A549 (cell line): ENCODE data around the gene FGF2.
"Not testable (repeated sequence)": the region's sequence is repeated elsewhere in the genome, so short reads cannot be mapped to it uniquely, and the experiment has no call there.

ENCODE experiments used
- EP300 ChIP-seq, 2 experiments: fragments of >200 bp; sonication (Bioruptor Twin); formaldehyde crosslinking; IDR thresholded peaks; 2 replicates in 1 of 2; 3 replicates in 1 of 2; pipeline ENCODE4 v1.6.1; 2016 to 2017
- JUNB ChIP-seq: fragments of >200 bp; sonication (Bioruptor Twin); formaldehyde crosslinking; IDR thresholded peaks from 2 replicates; pipeline ENCODE4 v1.6.1; 2016
- NPAS2 ChIP-seq: fragments of 250-450 bp; sonication (Bioruptor Pico); IDR thresholded peaks from 2 replicates; pipeline ENCODE4 v1.8.0; 2022; ENCODE audit warnings: mild to moderate bottlenecking, moderate library complexity, borderline replicate concordance
- POLR2AphosphoS2 ChIP-seq: conservative IDR thresholded peaks from 2 replicates; pipeline ENCODE4 v1.6.1; 2012; ENCODE audit warnings: low read length, improper control_type of control experiment, inconsistent platforms
- TF ChIP-seq, protein P1 (sequence below): IDR thresholded peaks from 2 replicates; pipeline ENCODE4 v1.6.1; 2012; ENCODE audit warnings: low read depth, borderline replicate concordance

- not testable (repeated sequence) for TF ChIP-seq POLR2AphosphoS2; JUNB; NPAS2 (CRISPR knock-in tag); EP300 (IDR thresholded peaks at IDR 0.05)
- TF ChIP-seq, protein P1, sequence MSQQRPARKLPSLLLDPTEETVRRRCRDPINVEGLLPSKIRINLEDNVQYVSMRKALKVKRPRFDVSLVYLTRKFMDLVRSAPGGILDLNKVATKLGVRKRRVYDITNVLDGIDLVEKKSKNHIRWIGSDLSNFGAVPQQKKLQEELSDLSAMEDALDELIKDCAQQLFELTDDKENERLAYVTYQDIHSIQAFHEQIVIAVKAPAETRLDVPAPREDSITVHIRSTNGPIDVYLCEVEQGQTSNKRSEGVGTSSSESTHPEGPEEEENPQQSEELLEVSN, result not testable (repeated sequence)
These were observed 41.6 kb downstream of the FGF2 start for GRCh38 chr4:122868235-122868634.
